Lung (tissue), 12 donors: ENCODE data around the gene CFAP70. TPM values are rescaled to one million over a fixed set of nuclear protein-coding genes. Genes with fewer than 3 reads are reported as not detected.

Experiments used
- ATAC-seq: fragments of 200-7000 bp; cut with Tn5 transposase; one replicate; pipeline ENCODE4 v1.9.1; 2020; ENCODE audit warnings: moderate number of reproducible peaks; ENCODE audit not compliant: insufficient read depth, low FRiP score
- DNase-seq, 3 donors: peaks; one replicate each; pipeline ENCODE4 v3.0.0-alpha.2; 2013 to 2017
- H3K27ac ChIP-seq, 2 donors: one replicate each; pipeline ENCODE4 v1.5.1; 2013; ENCODE audit warnings: mild to moderate bottlenecking in 2 of 2, moderate library complexity in 2 of 2, control low read depth in 1 of 2, inconsistent platforms in 1 of 2, low read depth in 1 of 2, low read length in 1 of 2
- H3K27me3 ChIP-seq, 3 donors: one replicate each; pipeline ENCODE4 v1.5.1; 2013; ENCODE audit warnings: low read length in 2 of 3; ENCODE audit not compliant: control insufficient read depth in 3 of 3, insufficient read depth in 3 of 3
- H3K36me3 ChIP-seq, 4 donors: one replicate each; pipeline ENCODE4 v1.5.1; 2013; ENCODE audit warnings: low read length in 4 of 4, mild to moderate bottlenecking in 1 of 4, moderate library complexity in 1 of 4; ENCODE audit not compliant: control insufficient read depth in 4 of 4, insufficient read depth in 4 of 4
- H3K4me1 ChIP-seq, 5 donors: one replicate each; pipeline ENCODE4 v1.5.1; 2013; ENCODE audit warnings: low read length in 5 of 5, mild to moderate bottlenecking in 2 of 5, moderate library complexity in 1 of 5; ENCODE audit not compliant: control insufficient read depth in 5 of 5, insufficient read depth in 5 of 5
- H3K4me3 ChIP-seq: one replicate; pipeline ENCODE4 v1.5.1; 2013; ENCODE audit warnings: mild to moderate bottlenecking, control low read depth, moderate library complexity
- H3K9ac ChIP-seq, 2 donors: one replicate each; pipeline ENCODE4 v1.5.1; 2013; ENCODE audit warnings: low read length in 2 of 2, control low read depth in 1 of 2; ENCODE audit not compliant: insufficient read depth in 1 of 2
- H3K9me3 ChIP-seq, 4 donors: one replicate each; pipeline ENCODE4 v1.5.1; 2013; ENCODE audit warnings: low read length in 3 of 4, mild to moderate bottlenecking in 1 of 4, moderate library complexity in 1 of 4; ENCODE audit not compliant: control insufficient read depth in 4 of 4, insufficient read depth in 3 of 4
- CTCF ChIP-seq: IDR thresholded peaks from 2 replicates; pipeline ENCODE4 v1.5.1; 2012; ENCODE audit warnings: mild to moderate bottlenecking; ENCODE audit errors: control extremely low read depth, extremely low read depth
- WGBS, 2 donors: extraction: QIAGEN DNeasy Blood & Tissue Kit; methylation state at CpG; one replicate each; pipeline ENCODE4 v1.1.7; 2013; 5-methylcytosine and 5-hydroxymethylcytosine counted together
- polyA plus RNA-seq, 2 donors: library from polyadenylated mRNA; stranded (reverse); fragments of 200-250 nt; gene quantifications; one replicate each; pipeline ENCODE4 v1.2.1, GENCODE V29; 2013
- total RNA-seq, 2 donors: library from RNA; depleted of rRNA in 1 of 2; stranded (reverse); fragments of >200 nt in 1 of 2; gene quantifications; one replicate each; pipeline ENCODE4 v1.2.1, GENCODE V29; 2014 to 2021
- donor health status: control.
- donor health status: control.
- donor health status: Bipolar disorder and iron deficiency.
- donor health status: healthy.
- donor health status: DM: yes; HTN: yes; CAD: no.

The CFAP70 gene
- total and polyA plus RNA-seq, 4 donors, result 3.5 to 17.2 (median 8.6) TPM

- DNase-seq, result no peak
- Histone ChIP-seq H3K27me3 (no peaks in the 10 kb centered on the region), H3K9me3 (peaks cover 0 to 3% (median 0%) of the 10 kb centered on the region in 4 donors), H3K27ac (no peak overlapping the region), H3K36me3 (peaks cover 5 to 24% (median 15%) of the 10 kb centered on the region in 4 donors), H3K4me1 (no peaks in the 10 kb centered on the region), H3K4me3 (no peak overlapping the region), H3K9ac (no peak overlapping the region)
- WGBS, 2 donors, result 83 to 92% methylated on average over 1 of the region's 1 CpG
- TF ChIP-seq CTCF, result no peak
- no peak for ATAC-seq
Measured at GRCh38 chr10:73220989-73221388, 137.7 kb downstream of the CFAP70 start.

GRCh38 chr10:73219384-73219783, 139.3 kb downstream of the CFAP70 start:
- no peaks in the 10 kb centered on the region for H3K4me1 ChIP-seq
- peaks cover 5 to 24% (median 15%) of the 10 kb centered on the region in 4 donors for H3K36me3 ChIP-seq
- no peak for TF ChIP-seq CTCF
- no peaks in the 10 kb centered on the region for H3K27me3 ChIP-seq
- no peak overlapping the region for H3K9ac ChIP-seq
- ATAC-seq (no peak), DNase-seq (no peak)
- H3K4me3 ChIP-seq, result no peak overlapping the region
- no peak overlapping the region for H3K27ac ChIP-seq
- H3K9me3 ChIP-seq, result peaks cover 0 to 3% (median 0%) of the 10 kb centered on the region in 4 donors

- no peak for TF ChIP-seq CTCF
- Histone ChIP-seq H3K27me3 (no peaks in the 10 kb centered on the region), H3K9me3 (peaks cover 0 to 3% (median 0%) of the 10 kb centered on the region in 4 donors), H3K4me1 (no peaks in the 10 kb centered on the region), H3K27ac (no peak overlapping the region), H3K36me3 (peaks cover 5 to 24% (median 15%) of the 10 kb centered on the region in 4 donors), H3K4me3 (no peak overlapping the region), H3K9ac (no peak overlapping the region)
- 85 to 87% methylated on average over 2 of the region's 2 CpGs for WGBS, 2 donors
- DNase-seq, result no peak
- ATAC-seq, result no peak
Measured at GRCh38 chr10:73218431-73219191, 140.1 kb downstream of the CFAP70 start.
